Hematopoietic multipotent progenitor cell treated with erythropoietin and hydrocortisone succinate and interleukin-3 and kit ligand, for 15 days (in vitro differentiated cells): ENCODE data around the gene CRAMP1.

Source experiments
- DNase-seq: peaks from one replicate; pipeline ENCODE4 v3.0.0-alpha.2; 2015; ENCODE audit warnings: low spot score

Gene CRAMP1

GRCh38 chr16:1635070-1635469, 22.9 kb downstream of the CRAMP1 start:
- no peak for DNase-seq

- DNase-seq: no peak
These were observed 25.4 kb downstream of the CRAMP1 start for GRCh38 chr16:1637526-1637925.

- no peak for DNase-seq
These were observed 26.6 kb downstream of the CRAMP1 start for GRCh38 chr16:1638757-1639156.

GRCh38 chr16:1639282-1639681, 27.1 kb downstream of the CRAMP1 start:
- DNase-seq: no peak

- DNase-seq: no peak
These were observed 27.7 kb downstream of the CRAMP1 start for GRCh38 chr16:1639860-1640259.

- no peak for DNase-seq
These were observed 28.2 kb downstream of the CRAMP1 start for GRCh38 chr16:1640261-1640941.

- DNase-seq: no peak
These were observed 29.1 kb downstream of the CRAMP1 start for GRCh38 chr16:1641261-1641660.

- no peak for DNase-seq
These were observed 30.0 kb downstream of the CRAMP1 start for GRCh38 chr16:1642148-1642547.

GRCh38 chr16:1642753-1643152, 30.6 kb downstream of the CRAMP1 start:
- no peak for DNase-seq

GRCh38 chr16:1643521-1643920, 31.4 kb downstream of the CRAMP1 start:
- DNase-seq: no peak

GRCh38 chr16:1645914-1646525, 33.9 kb downstream of the CRAMP1 start:
- peak; percentile 78 for DNase-seq

- DNase-seq: no peak
These were observed 35.7 kb downstream of the CRAMP1 start for GRCh38 chr16:1647856-1648255.

- no peak for DNase-seq
These were observed 38.0 kb downstream of the CRAMP1 start for GRCh38 chr16:1650131-1650530.

- no peak for DNase-seq
These were observed 39.2 kb downstream of the CRAMP1 start for GRCh38 chr16:1651094-1651973.

- no peak for DNase-seq
These were observed 39.8 kb downstream of the CRAMP1 start for GRCh38 chr16:1651974-1652312.

- DNase-seq: no peak
These were observed 40.9 kb downstream of the CRAMP1 start for GRCh38 chr16:1653023-1653422.

GRCh38 chr16:1654505-1655268, 42.5 kb downstream of the CRAMP1 start:
- DNase-seq: no peak

- no peak for DNase-seq
These were observed 43.2 kb downstream of the CRAMP1 start for GRCh38 chr16:1655269-1655807.

- no peak for DNase-seq
These were observed 44.0 kb downstream of the CRAMP1 start for GRCh38 chr16:1655909-1656807.

- DNase-seq: peak; percentile 68
These were observed 44.9 kb downstream of the CRAMP1 start for GRCh38 chr16:1656808-1657617.
